ENCODE results near the gene FXYD5.

The FXYD5 gene

DNA sequence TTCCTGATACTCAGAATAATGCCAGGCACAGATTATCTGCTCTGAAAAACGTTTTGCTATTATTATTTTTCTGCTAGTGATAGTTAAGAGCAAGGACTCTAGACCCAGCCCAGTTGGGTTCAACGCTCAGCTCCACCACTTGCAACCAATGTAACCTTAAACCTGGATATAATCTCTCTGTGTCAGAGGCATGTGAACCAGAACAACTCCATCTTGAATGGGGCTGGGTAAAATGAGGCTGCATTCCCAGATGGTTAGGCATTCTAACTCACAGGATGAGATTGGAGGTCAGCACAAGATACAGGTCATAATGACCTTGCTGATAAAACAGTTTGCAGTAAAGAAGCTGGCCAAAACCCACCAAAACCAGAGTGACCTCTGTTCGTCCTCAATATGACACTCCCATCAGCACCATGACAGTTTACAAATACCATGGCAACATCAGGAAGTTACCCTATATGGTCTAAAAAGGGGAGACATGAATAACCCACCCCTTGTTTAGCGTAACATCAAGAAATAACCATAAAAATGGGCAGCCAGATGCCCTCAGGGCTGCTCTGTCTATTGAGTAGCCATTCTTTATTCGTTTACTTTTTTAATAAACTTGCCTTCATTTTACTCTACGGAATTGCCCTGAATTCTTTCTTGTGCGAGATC, 60.4 kb downstream of the FXYD5 start:
- no peak for DNase-seq (ENCODE audit: low read depth)

DNA sequence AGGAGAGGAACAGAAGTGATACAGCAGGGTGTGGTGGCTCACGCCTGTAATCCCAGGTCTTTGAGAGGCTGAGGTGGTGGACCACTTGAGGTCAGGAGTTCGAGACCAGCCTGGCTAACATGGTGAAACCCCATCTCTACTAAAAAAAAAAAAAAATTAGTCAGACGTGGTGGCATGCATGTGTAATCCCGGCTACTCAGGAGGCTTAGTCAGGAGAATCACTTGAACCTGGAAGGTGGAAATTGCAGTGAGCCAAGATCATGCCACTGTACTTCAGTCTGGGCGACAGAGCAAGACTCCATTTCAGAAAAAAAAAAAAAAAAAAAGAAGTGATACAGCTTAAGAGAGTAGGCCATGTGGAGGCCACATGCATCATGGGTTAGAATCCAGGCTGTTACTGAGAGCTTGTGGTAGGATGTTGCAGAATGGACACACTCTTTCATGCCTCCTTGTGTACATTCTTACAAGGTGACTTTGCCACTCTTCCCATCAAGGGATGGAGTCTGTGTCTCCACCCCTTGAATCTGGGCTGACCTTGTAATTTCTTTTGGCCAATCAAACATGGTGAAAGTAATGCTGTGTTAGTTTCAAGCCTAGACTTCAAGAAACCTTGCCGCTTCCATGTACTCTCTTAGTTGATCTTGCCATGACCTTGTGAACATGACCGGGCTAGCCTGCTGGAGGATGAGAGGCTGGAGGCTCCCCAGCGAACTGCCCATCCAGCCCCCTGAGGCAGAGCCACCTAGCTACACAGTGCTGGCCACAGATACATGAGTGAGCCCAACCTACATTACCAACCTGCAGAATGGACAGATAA, 61.7 kb downstream of the FXYD5 start:
- DNase-seq (ENCODE audit: low read depth): no peak

DNA sequence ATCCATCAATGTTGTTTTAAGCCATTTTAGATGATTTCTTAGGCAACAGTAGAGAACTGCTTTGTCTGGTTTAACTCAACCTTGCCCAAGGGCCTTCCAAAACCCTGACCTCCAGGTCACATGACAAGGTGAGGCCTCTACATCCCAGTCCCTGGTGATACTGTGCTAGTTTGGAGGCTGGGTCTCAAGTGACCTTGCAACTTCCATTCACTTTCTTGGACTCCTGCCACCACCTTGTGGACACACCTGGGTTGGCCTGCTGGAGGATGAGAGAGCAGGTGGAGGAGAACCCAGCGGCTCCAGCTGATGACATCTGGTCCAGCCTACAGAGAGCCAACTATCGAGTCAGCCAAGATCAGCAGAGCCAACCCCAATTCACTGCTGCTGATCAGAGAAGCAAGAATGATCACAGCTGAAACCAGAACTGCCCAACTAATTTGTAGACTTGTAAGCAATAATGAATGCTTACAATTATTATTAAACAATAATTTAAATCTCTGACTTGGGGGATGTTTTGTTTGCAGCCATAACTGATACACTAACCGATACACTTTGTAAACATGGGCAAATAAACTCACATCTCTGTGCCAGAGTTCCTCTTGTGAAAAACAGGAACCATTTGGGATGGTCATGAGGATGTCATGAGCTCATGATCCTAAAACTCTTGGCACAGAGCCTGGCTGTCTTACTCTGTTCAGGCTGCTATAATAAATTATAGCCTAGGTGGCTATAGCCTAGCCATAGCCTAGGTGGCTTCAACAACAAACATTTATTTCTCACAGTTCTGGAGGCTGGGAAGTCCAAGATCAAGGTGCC, 62.5 kb downstream of the FXYD5 start:
- DNase-seq (ENCODE audit: low read depth): no peak

DNA sequence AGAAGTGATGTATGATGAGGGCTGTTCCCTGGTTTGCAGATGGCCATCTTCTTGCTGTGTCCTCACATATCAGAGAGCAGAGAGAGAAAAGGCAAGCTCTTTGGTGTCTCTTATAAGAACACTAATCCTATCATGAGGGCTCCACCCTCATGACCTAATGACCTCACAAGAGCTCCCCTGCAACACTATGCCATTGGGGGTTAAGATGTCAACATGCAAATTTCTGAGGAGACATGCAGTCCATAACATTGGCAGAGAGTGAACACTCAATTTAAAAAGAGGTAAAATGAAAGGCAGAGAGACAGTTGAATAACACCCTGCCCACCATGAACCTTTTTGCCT, 63.1 kb downstream of the FXYD5 start:
- DNase-seq (ENCODE audit: low read depth): no peak

DNA sequence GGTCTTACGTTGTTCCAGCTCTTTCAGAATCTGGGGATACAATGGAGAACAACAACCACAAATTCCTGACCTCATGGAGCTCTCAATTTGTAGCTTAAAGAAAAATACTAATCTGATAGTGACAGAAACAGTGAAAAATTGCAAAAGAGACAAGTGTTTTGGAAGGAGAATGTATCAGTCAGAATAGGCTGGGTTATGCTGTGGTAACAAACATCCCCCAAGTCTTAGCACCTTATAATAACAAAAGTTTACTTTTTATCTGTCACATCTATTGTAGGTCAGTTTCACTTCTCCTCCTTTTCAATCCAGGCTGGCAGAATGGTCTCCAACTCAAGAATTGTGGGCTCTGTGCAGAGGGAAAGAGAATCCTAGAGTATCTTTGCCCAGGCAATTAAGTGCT, 64.5 kb downstream of the FXYD5 start:
- no peak for DNase-seq (ENCODE audit: low read depth)

Data from stimulated activated CD8-positive, alpha-beta memory T cell treated with anti-CD3 and anti-CD28 coated beads, Interleukin-7, amount 100 ng/mL, for 24 hours (primary cell).